Measurements from ENCODE around the gene PRKCE. TPM values are rescaled to one million over a fixed set of nuclear protein-coding genes. Genes with fewer than 3 reads are reported as not detected.

The PRKCE gene
- total RNA-seq, 2 experiments from 2014 or later, result 6.1 to 8.0 TPM

DNA sequence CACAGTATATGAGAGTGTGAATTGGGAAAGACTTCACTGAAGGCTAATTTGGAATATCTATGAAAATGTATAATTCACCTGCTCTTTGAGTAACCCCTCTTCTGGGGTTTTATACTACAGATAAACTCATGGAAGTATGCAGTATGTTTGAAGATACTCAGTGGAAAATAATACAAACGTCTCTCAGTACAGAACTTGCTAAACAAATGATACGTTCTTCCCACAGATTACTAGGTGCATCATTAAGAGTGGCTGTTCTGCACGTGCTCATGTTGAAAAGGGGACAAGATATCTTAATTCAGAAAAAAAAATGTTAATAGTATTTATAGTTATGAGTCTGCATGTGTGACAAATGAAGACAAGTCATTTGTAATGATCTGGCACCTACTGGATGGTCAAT lies 575.5 kb downstream of the PRKCE start:
- H3K27me3 Mint-ChIP-seq, result peaks cover 4% of the 10 kb centered on the region
- peaks cover 5% of the 10 kb centered on the region for H3K9me3 Mint-ChIP-seq
- H3K27ac Mint-ChIP-seq, result no peak overlapping the region
- no peak for DNase-seq
- peaks cover 20% of the 10 kb centered on the region for H3K4me1 Mint-ChIP-seq
- no peaks in the 10 kb centered on the region for H3K36me3 Mint-ChIP-seq
- no peak overlapping the region for H3K4me3 Mint-ChIP-seq

- Mint-ChIP-seq H3K27me3 (peaks cover 4% of the 10 kb centered on the region), H3K27ac (no peak overlapping the region), H3K36me3 (no peaks in the 10 kb centered on the region), H3K4me1 (peaks cover 20% of the 10 kb centered on the region), H3K9me3 (peaks cover 5% of the 10 kb centered on the region), H3K4me3 (no peak overlapping the region)
- no peak for DNase-seq
These were observed 576.3 kb downstream of the PRKCE start for GRCh38 chr2:46227674-46228289.

- Mint-ChIP-seq H3K9me3 (no peaks in the 10 kb centered on the region), H3K4me1 (peaks cover 13% of the 10 kb centered on the region), H3K4me3 (no peak overlapping the region), H3K36me3 (no peaks in the 10 kb centered on the region), H3K27me3 (no peaks in the 10 kb centered on the region), H3K27ac (peak overlapping the region; percentile 19)
- DNase-seq, result no peak
These were observed 577.9 kb downstream of the PRKCE start for GRCh38 chr2:46229134-46230063.

DNA sequence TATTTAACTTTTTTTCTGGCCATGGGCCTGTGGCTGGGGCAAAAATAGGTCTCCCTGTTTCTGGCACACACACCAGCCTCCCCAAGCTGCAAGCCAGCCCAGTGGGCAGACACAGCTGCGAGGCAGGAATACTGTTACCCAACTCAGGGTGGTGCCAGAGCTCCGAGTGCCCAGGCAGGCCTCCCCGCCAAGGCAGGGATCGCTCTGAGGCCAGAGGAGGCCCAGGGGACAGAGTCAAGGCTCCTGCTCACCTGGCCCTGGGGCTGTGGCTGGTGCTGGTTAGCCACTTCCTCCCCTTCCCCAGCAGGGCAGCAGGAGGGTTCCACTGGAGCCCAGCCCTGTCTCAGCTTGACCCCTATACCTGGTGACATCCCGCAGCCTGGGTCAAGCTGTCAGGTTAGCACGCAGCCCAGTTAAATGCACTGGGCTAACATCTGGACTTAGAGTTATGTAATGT lies 578.7 kb downstream of the PRKCE start:
- H3K9me3 Mint-ChIP-seq, result no peaks in the 10 kb centered on the region
- DNase-seq, result no peak
- H3K27ac Mint-ChIP-seq, result no peak overlapping the region
- no peak overlapping the region for H3K4me3 Mint-ChIP-seq
- H3K27me3 Mint-ChIP-seq, result no peaks in the 10 kb centered on the region
- H3K4me1 Mint-ChIP-seq, result peaks cover 6% of the 10 kb centered on the region
- H3K36me3 Mint-ChIP-seq, result no peaks in the 10 kb centered on the region

GRCh38 chr2:46230677-46231425 lies 579.4 kb downstream of the PRKCE start:
- no peak for DNase-seq
- Mint-ChIP-seq H3K4me3 (no peak overlapping the region), H3K4me1 (peaks cover 6% of the 10 kb centered on the region), H3K27me3 (no peaks in the 10 kb centered on the region), H3K27ac (no peak overlapping the region), H3K9me3 (no peaks in the 10 kb centered on the region), H3K36me3 (no peaks in the 10 kb centered on the region)

- H3K36me3 Mint-ChIP-seq, result no peaks in the 10 kb centered on the region
- H3K4me3 Mint-ChIP-seq, result no peak overlapping the region
- peaks cover 3% of the 10 kb centered on the region for H3K4me1 Mint-ChIP-seq
- no peak overlapping the region for H3K27ac Mint-ChIP-seq
- no peak for DNase-seq
- no peaks in the 10 kb centered on the region for H3K27me3 Mint-ChIP-seq
- no peaks in the 10 kb centered on the region for H3K9me3 Mint-ChIP-seq
These were observed 580.2 kb downstream of the PRKCE start for GRCh38 chr2:46231721-46232120.

DNA sequence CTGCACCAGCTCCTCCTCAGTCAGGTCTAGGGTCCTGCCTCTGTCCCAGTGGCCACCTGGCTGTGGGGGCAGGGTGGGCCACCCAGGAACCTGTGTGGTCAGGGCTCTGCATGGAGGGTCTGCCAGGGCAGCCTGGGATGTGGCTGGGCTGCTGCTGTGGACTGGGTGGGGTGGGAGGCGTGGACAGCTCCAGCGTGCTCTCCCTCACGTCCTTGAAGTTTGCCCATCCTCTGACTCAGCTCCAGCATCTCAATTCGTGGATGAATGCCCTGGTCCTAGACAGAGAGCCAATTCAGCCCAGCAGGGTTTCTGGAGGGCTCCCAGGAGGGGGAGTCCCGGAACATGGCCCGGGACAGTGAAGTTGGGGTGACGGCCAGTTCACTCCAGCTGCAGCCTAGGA lies 581.4 kb downstream of the PRKCE start:
- H3K4me3 Mint-ChIP-seq, result no peak overlapping the region
- H3K27ac Mint-ChIP-seq, result no peak overlapping the region
- H3K36me3 Mint-ChIP-seq, result no peaks in the 10 kb centered on the region
- no peaks in the 10 kb centered on the region for H3K9me3 Mint-ChIP-seq
- DNase-seq, result no peak
- H3K27me3 Mint-ChIP-seq, result no peaks in the 10 kb centered on the region
- H3K4me1 Mint-ChIP-seq, result peaks cover 3% of the 10 kb centered on the region

DNA sequence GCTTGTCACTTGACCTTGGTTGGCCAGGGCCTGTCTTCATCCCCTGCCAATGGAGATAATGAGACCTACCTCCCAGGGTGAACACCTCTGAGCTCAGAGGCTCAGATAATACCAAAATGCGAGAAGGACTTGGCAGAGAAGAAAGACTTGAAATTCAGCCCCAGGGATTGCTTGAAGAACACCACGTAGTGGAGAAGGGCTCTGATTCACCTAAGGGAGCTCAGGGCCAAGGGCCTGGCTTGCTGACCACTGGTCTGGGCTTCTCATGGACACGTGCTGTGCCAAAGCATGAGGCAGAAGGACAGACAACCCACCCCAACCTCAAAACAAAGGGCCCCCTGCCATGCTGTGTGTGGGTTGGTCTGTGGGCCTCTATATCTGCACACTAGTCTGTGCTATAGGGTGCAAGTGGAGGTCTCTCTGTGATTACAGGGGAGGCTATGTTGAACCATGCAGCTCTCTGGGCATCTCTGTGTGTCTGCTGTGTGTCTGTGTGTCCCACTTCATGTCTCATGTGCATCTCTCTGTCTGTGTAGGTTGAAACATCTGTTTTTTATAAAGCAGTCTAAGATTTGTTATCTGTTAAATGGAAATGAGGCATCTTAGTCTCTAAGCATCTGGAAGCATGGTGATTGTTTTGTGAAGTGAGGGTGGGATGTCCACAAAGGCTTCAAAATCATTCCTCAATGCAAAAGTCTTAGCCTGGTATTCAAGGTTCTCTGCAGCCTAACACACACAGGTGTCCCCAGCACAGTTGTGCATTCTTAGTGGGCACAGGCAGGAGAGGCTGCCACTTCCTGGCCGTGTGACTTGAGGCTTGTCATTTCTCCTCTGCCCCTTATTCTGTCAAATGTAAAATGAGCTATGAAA lies 584.8 kb downstream of the PRKCE start:
- no peak overlapping the region for H3K4me3 Mint-ChIP-seq
- H3K9me3 Mint-ChIP-seq, result no peaks in the 10 kb centered on the region
- no peak overlapping the region for H3K27ac Mint-ChIP-seq
- H3K27me3 Mint-ChIP-seq, result no peaks in the 10 kb centered on the region
- no peak for DNase-seq
- H3K4me1 Mint-ChIP-seq, result peaks cover 12% of the 10 kb centered on the region
- H3K36me3 Mint-ChIP-seq, result no peaks in the 10 kb centered on the region

GRCh38 chr2:46236876-46237859 lies 585.7 kb downstream of the PRKCE start:
- Mint-ChIP-seq H3K4me3 (no peak overlapping the region), H3K4me1 (peaks cover 12% of the 10 kb centered on the region), H3K27ac (no peak overlapping the region), H3K9me3 (no peaks in the 10 kb centered on the region), H3K27me3 (no peaks in the 10 kb centered on the region), H3K36me3 (no peaks in the 10 kb centered on the region)
- DNase-seq, result no peak

Other genes starting within 250 kb of the PRKCE start
- 10 to 100 TPM; 18.2 to 19.1 TPM for gene SRBD1, start 40.4 kb upstream of the PRKCE start, total RNA-seq

All from activated naive CD8-positive, alpha-beta T cell treated with anti-CD3 and anti-CD28 coated beads for 36 hours (primary cell).